NCI-H187 (cell line): ENCODE data around the gene ARPC5.
A peak's percentile ranks its signal among the peaks of the same experiment; 100 is the strongest.
"Not testable (repeated sequence)": the region's sequence is repeated elsewhere in the genome, so short reads cannot be mapped to it uniquely, and the experiment has no call there.

Experiments
- DNase-seq, 2 experiments: peaks; one replicate each; lab custom pipeline; 2025; lab: John Stamatoyannopoulos, UW

The ARPC5 gene

GRCh38 chr1:183646776-183647175, 11.2 kb upstream of the ARPC5 start:
- DNase-seq = no peak

- DNase-seq = no peak
Observed at GRCh38 chr1:183645531-183645930, 9.9 kb upstream of the ARPC5 start.

GRCh38 chr1:183642166-183642565, 6.6 kb upstream of the ARPC5 start:
- DNase-seq = no peak

GRCh38 chr1:183640193-183640592, 4.6 kb upstream of the ARPC5 start:
- DNase-seq = no peak

GRCh38 chr1:183638649-183639387, 3.2 kb upstream of the ARPC5 start:
- no peak for DNase-seq

GRCh38 chr1:183636783-183637182, 1.2 kb upstream of the ARPC5 start:
- no peak for DNase-seq

GRCh38 chr1:183636334-183636682, 725 bp upstream of the ARPC5 start:
- DNase-seq = no peak

- DNase-seq = peak in 1 of 2 experiments; percentile 67
Observed at GRCh38 chr1:183635099-183635605, 431 bp downstream of the ARPC5 start.

- no peak for DNase-seq
Observed at GRCh38 chr1:183634429-183635065, 1.0 kb downstream of the ARPC5 start.

GRCh38 chr1:183633676-183634343, 1.8 kb downstream of the ARPC5 start:
- no peak for DNase-seq

GRCh38 chr1:183632964-183633363, 2.6 kb downstream of the ARPC5 start:
- DNase-seq = no peak

- no peak for DNase-seq
Observed at GRCh38 chr1:183632114-183632513, 3.5 kb downstream of the ARPC5 start.

GRCh38 chr1:183630748-183631147, 4.8 kb downstream of the ARPC5 start:
- no peak for DNase-seq

- no peak for DNase-seq
Observed at GRCh38 chr1:183628537-183628936, 7.0 kb downstream of the ARPC5 start.

GRCh38 chr1:183626236-183626635, 9.3 kb downstream of the ARPC5 start:
- DNase-seq = not testable (repeated sequence)

- peak in 1 of 2 experiments; percentile 33 for DNase-seq
Observed at GRCh38 chr1:183622884-183623785, 12.4 kb downstream of the ARPC5 start.

- no peak for DNase-seq
Observed at GRCh38 chr1:183622013-183622412, 13.6 kb downstream of the ARPC5 start.

GRCh38 chr1:183620311-183620710, 15.3 kb downstream of the ARPC5 start:
- DNase-seq = no peak

- DNase-seq = no peak
Observed at GRCh38 chr1:183619781-183620180, 15.8 kb downstream of the ARPC5 start.

GRCh38 chr1:183618202-183618601, 17.4 kb downstream of the ARPC5 start:
- DNase-seq = not testable (repeated sequence)

- not testable (repeated sequence) for DNase-seq
Observed at GRCh38 chr1:183612975-183613374, 22.6 kb downstream of the ARPC5 start.

GRCh38 chr1:183612407-183612806, 23.2 kb downstream of the ARPC5 start:
- DNase-seq = no peak
